HG02623 (cell line): ENCODE results near the gene DPP7.
A peak's percentile ranks its signal among the peaks of the same experiment; 100 is the strongest.
"Not testable (repeated sequence)": the region's sequence is repeated elsewhere in the genome, so short reads cannot be mapped to it uniquely, and the experiment has no call there.

Experiments
- ATAC-seq: cut with Tn5 transposase; IDR thresholded peaks from one replicate; pipeline ENCODE4 v1.9.1; 2021; ENCODE audit warnings: moderate library complexity; ENCODE audit not compliant: unreplicated experiment

The DPP7 gene

GRCh38 chr9:137130176-137130755, 15.7 kb upstream of the DPP7 start:
- no peak for ATAC-seq

GRCh38 chr9:137129456-137130175, 15.1 kb upstream of the DPP7 start:
- ATAC-seq: peak; percentile 90

GRCh38 chr9:137128862-137129455, 14.4 kb upstream of the DPP7 start:
- ATAC-seq: no peak

GRCh38 chr9:137128158-137128861, 13.8 kb upstream of the DPP7 start:
- no peak for ATAC-seq

GRCh38 chr9:137127301-137128157, 13.0 kb upstream of the DPP7 start:
- no peak for ATAC-seq

GRCh38 chr9:137126786-137127185, 12.3 kb upstream of the DPP7 start:
- no peak for ATAC-seq

- ATAC-seq: not testable (repeated sequence)
Measured at GRCh38 chr9:137123952-137124462, 9.5 kb upstream of the DPP7 start.

- ATAC-seq: no peak
Measured at GRCh38 chr9:137123468-137123837, 8.9 kb upstream of the DPP7 start.

GRCh38 chr9:137122796-137123467, 8.4 kb upstream of the DPP7 start:
- ATAC-seq: not testable (repeated sequence)

- ATAC-seq: not testable (repeated sequence)
Measured at GRCh38 chr9:137121927-137122795, 7.6 kb upstream of the DPP7 start.

GRCh38 chr9:137118092-137118603, 3.6 kb upstream of the DPP7 start:
- ATAC-seq: not testable (repeated sequence)

GRCh38 chr9:137117269-137117731, 2.8 kb upstream of the DPP7 start:
- ATAC-seq: no peak

GRCh38 chr9:137116728-137117127, 2.2 kb upstream of the DPP7 start:
- ATAC-seq: no peak

- no peak for ATAC-seq
Measured at GRCh38 chr9:137116027-137116507, 1.5 kb upstream of the DPP7 start.

- ATAC-seq: no peak
Measured at GRCh38 chr9:137115394-137116026, 977 bp upstream of the DPP7 start.

- ATAC-seq: peak; percentile 20
Measured at GRCh38 chr9:137114220-137114612, 317 bp downstream of the DPP7 start.

- ATAC-seq: no peak
Measured at GRCh38 chr9:137113385-137114159, 961 bp downstream of the DPP7 start.
